GM12873 (cell line): ENCODE results near the gene BICDL2.

Source experiments
- CTCF ChIP-seq: IDR thresholded peaks from 2 replicates; pipeline ENCODE4 v1.5.1; 2012; ENCODE audit warnings: low read depth, mild to moderate bottlenecking, moderate library complexity, low read length, control low read depth; ENCODE audit not compliant: insufficient read depth; ENCODE audit errors: missing control alignments

The BICDL2 gene

GRCh38 chr16:3029491-3030221 is 7.1 kb downstream of the BICDL2 start:
- TF ChIP-seq CTCF = no peak

GRCh38 chr16:3028716-3029319 is 7.9 kb downstream of the BICDL2 start:
- no peak for TF ChIP-seq CTCF

- TF ChIP-seq CTCF = peak; percentile 86
Measured at GRCh38 chr16:3027983-3028715, 8.6 kb downstream of the BICDL2 start.

GRCh38 chr16:3027489-3027795 is 9.3 kb downstream of the BICDL2 start:
- no peak for TF ChIP-seq CTCF

- no peak for TF ChIP-seq CTCF
Measured at GRCh38 chr16:3026609-3027488, 9.9 kb downstream of the BICDL2 start.

- TF ChIP-seq CTCF = no peak
Measured at GRCh38 chr16:3026003-3026378, 10.8 kb downstream of the BICDL2 start.
